Naive thymus-derived CD8-positive, alpha-beta T cell (primary cell): Measurements from ENCODE around the gene SLC15A4. TPM values are rescaled to one million over a fixed set of nuclear protein-coding genes. Genes with fewer than 3 reads are reported as not detected.
"Not testable (repeated sequence)": the region's sequence is repeated elsewhere in the genome, so short reads cannot be mapped to it uniquely, and the experiment has no call there.

Source experiments
- ATAC-seq, 2 donors: fragments of 150-1000 bp; cut with Tn5 transposase in 1 of 2; sonication (Bioruptor Pico), chemical (Tn5 transposase) in 1 of 2; 1 replicate in 1 of 2; 2 replicates in 1 of 2; pipeline ENCODE4 v1.10.0; 2021; ENCODE audit warnings: mild to moderate bottlenecking in 2 of 2, moderate library complexity in 2 of 2
- POLR2A ChIA-PET: fragments of 350-600 bp; sonication (Branson Sonifier 250); formaldehyde crosslinking; loops from one replicate; lab custom pipeline; 2021; ENCODE audit warnings: antibody characterized with exemption; lab: Charles Lee
- DNase-seq, 10 donors: peaks; one replicate each; pipeline versions ENCODE4 v3.0.0 to v3.0.0-alpha.2; 2020 to 2022
- H3K27ac Mint-ChIP-seq, 10 donors: one replicate each; pipeline ENCODE4 v1.8.0; 2020 to 2022; ENCODE audit warnings: mild to moderate bottlenecking in 10 of 10, mixed read lengths in 10 of 10, moderate library complexity in 4 of 10, inconsistent platforms in 1 of 10
- H3K27me3 Mint-ChIP-seq, 5 donors: one replicate each; pipeline ENCODE4 v1.8.0; 2021 to 2022; ENCODE audit warnings: mixed read lengths in 5 of 5
- H3K36me3 Mint-ChIP-seq, 3 donors: one replicate each; pipeline ENCODE4 v1.8.0; 2020 to 2022; ENCODE audit warnings: mixed read lengths in 3 of 3, mild to moderate bottlenecking in 2 of 3, inconsistent platforms in 1 of 3
- H3K4me1 Mint-ChIP-seq, 4 donors: one replicate each; pipeline ENCODE4 v1.8.0; 2021 to 2022; ENCODE audit warnings: mixed read lengths in 4 of 4
- H3K4me3 Mint-ChIP-seq, 10 donors: one replicate each; pipeline ENCODE4 v1.8.0; 2020 to 2022; ENCODE audit warnings: mild to moderate bottlenecking in 10 of 10, mixed read lengths in 10 of 10, moderate library complexity in 6 of 10, inconsistent platforms in 1 of 10
- H3K9me3 Mint-ChIP-seq, 9 donors: one replicate each; pipeline ENCODE4 v1.8.0; 2020 to 2022; ENCODE audit warnings: mixed read lengths in 9 of 9, mild to moderate bottlenecking in 3 of 9, inconsistent platforms in 1 of 9, moderate library complexity in 1 of 9
- polyA plus RNA-seq, 3 donors: library from polyadenylated mRNA; unstranded; fragments of 300-500 nt; fragmentation: Illumina TruSeq; gene quantifications; one replicate each; pipeline ENCODE4 v1.2.3, GENCODE V29; 2021
- total RNA-seq, 8 experiments: library from RNA in 2 of 8; stranded (reverse) in 2 of 8; gene quantifications; one replicate each; pipeline ENCODE4 v1.2.3 and lab custom pipeline; 2021 to 2026

Gene SLC15A4
- total and polyA plus RNA-seq, 5 experiments from 2014 or later: 2.1 to 17.9 (median 14.3) TPM

DNA sequence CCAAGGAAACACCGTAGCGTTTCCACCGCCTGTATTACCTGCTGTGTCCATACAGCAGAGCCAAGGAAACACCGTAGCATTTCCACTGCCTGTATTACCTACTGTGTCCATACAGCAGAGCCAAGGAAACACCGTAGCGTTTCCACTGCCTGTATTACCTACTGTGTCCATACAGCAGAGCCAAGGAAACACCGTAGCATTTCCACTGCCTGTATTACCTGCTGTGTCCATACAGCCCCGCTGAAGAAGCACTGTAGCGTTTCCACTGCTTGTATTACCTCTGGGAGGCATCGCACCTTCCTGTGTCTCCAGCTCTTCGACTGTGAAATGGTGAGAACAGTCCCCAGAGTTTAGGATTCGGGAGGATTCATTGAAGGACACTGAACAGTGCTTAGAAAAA, 16.1 kb upstream of the SLC15A4 start:
- Mint-ChIP-seq H3K4me1 (peaks cover 0 to 25% (median 2%) of the 10 kb centered on the region in 4 donors), H3K27me3 (peaks cover 0 to 30% (median 10%) of the 10 kb centered on the region in 5 donors)
- H3K27ac Mint-ChIP-seq, DNase-seq, ATAC-seq, H3K4me3 Mint-ChIP-seq, H3K36me3 Mint-ChIP-seq, POLR2A ChIA-PET, H3K9me3 Mint-ChIP-seq: not testable (repeated sequence)

DNA sequence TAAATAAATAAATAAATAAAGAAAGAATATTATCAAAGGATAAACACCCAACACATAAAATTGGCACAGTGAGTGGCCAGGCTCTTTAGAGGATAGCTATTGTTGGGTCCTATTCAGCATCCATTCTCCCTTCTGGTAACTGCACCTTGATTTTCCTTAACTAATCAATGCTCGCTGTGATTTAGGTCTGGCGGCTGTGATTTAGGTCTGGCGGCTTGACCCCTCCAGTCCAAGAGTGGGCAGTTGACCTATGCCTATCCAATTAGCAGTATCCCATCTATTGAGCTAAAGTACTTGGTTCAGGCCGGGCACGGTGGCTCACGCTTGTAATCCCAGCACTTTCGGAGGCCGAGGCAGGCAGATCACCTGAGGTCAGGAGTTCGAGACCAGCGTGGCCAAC, 9.7 kb upstream of the SLC15A4 start:
- Mint-ChIP-seq H3K4me3 (no peak overlapping the region), H3K27ac (peak overlapping the region in 1 of 10 donors; percentile 24), H3K27me3 (peaks cover 9 to 25% (median 19%) of the 10 kb centered on the region in 5 donors), H3K4me1 (peaks cover 0 to 23% (median 5%) of the 10 kb centered on the region in 4 donors), H3K9me3 (peaks cover 0 to 4% (median 0%) of the 10 kb centered on the region in 9 donors), H3K36me3 (no peaks in the 10 kb centered on the region)
- ATAC-seq (no peak), DNase-seq (no peak)
- POLR2A ChIA-PET: interaction anchor here (1.0 kb wide), 1 partner anchor 51 kb away, joined by 7 read pairs; no protein-coding TSS in a partner anchor

DNA sequence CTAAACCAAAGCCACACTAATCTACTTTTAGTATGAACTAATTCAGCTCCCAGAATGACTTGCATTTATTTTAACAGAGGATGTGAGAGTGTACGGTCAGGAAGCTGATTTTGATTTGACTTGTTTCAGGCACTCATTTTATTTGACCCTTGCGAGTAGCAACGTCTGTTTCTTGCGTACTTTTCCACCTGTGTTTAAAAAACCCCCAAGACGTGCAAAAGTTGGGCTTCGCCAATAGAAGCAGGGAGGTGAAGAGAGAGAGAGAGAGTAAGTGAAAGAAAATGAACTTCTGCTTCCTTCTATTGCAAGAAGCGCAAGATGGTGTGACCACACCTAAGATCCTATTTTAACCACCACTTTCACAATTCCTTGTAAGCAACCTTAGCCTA, 6.7 kb upstream of the SLC15A4 start:
- Mint-ChIP-seq H3K9me3 (peaks cover 0 to 11% (median 0%) of the 10 kb centered on the region in 9 donors), H3K27ac (peak overlapping the region in 2 of 10 donors; percentile 28 to 35), H3K27me3 (peaks cover 5 to 27% (median 17%) of the 10 kb centered on the region in 5 donors), H3K36me3 (no peaks in the 10 kb centered on the region), H3K4me3 (peak overlapping the region in 1 of 10 donors; percentile 41), H3K4me1 (peaks cover 0 to 30% (median 5%) of the 10 kb centered on the region in 4 donors)
- DNase-seq (no peak), ATAC-seq (no peak)
- POLR2A ChIA-PET: no interaction called here

DNA sequence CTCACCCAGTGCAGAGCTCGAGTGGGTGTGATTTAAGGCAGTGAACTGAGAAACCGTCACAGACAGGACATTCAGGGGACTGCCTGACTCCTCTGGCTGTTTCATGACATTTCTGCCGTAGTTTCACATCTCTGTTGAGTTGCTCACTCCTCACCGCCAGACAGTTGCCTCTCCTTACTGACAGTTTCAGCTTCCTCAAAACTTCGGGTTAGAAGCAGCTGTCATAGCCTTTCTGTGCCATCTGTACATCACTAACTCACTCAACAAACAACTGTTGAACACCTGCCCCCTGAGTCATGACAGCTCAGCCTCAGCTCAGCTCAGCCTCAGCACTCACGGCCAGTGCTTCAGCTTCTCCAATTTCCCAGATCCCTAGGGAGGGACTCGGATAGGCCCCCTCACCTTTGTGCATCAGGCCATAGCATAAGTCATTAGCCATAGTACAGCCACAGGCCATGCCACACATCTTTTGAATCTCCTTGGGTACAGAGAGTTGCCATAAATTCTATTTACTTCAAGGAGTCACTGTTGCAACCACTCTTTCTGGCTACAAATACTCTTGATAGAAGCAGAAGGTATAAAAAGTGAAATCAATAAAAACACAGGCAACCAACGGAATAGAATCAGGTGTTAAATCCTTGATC, 6.2 kb upstream of the SLC15A4 start:
- Mint-ChIP-seq H3K27me3 (peaks cover 2 to 27% (median 14%) of the 10 kb centered on the region in 5 donors), H3K36me3 (no peaks in the 10 kb centered on the region), H3K4me1 (peaks cover 0 to 31% (median 5%) of the 10 kb centered on the region in 4 donors), H3K9me3 (peaks cover 0 to 11% (median 0%) of the 10 kb centered on the region in 9 donors), H3K27ac (peak overlapping the region in 4 of 10 donors; percentile 7 to 89 (median 32)), H3K4me3 (peak overlapping the region in 1 of 10 donors; percentile 20)
- DNase-seq: no peak
- POLR2A ChIA-PET: interaction anchor here (1.0 kb wide), 1 partner anchor 33 kb away, joined by 7 read pairs; no protein-coding TSS in a partner anchor
- peak in 1 of 2 donors; percentile 73 for ATAC-seq

DNA sequence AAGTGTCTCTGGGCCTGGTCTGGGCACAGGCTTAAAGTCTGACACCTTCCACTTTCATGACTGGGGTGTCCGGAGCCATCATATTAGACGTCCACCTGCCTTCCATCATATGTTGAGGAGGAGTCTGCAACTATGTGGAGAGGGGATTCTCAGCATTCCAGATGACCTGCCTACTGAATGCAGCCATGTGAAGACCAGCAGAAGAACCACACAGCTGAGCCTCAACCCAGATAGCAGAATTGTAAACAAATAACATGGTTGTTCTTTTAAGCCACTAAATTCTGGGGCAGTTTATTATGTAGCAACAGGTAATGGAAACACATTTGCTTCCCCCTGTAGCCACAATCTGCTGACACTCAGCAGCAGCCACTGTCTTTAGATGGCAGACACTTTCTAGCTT, 4.0 kb upstream of the SLC15A4 start:
- Mint-ChIP-seq H3K27me3 (peaks cover 2 to 27% (median 14%) of the 10 kb centered on the region in 5 donors), H3K4me3 (no peak overlapping the region), H3K4me1 (peaks cover 0 to 40% (median 6%) of the 10 kb centered on the region in 4 donors), H3K27ac (no peak overlapping the region), H3K9me3 (peaks cover 0 to 11% (median 0%) of the 10 kb centered on the region in 9 donors), H3K36me3 (no peaks in the 10 kb centered on the region)
- ATAC-seq (no peak), DNase-seq (no peak)
- POLR2A ChIA-PET: no interaction called here

DNA sequence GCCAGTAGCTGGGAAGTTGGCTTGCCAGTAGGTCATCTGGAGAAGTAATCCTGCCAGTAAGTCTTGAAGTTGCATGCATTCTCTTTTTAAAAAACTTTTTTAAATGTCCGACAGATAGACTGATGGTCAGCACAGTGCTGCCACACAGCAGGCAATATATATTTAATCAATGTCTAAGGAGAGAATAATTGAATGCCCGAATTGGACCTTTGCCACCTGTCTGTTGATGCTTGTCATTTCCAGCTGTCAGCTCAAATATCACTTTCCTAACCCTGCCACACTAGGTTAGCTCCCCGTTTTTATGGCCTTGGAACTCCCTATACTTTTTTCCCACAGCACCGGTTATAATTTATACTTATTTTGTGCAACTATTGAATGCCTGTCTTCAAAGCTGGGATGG, 2.1 kb upstream of the SLC15A4 start:
- Mint-ChIP-seq H3K27ac (peak overlapping the region in 1 of 10 donors; percentile 2), H3K27me3 (peaks cover 2 to 27% (median 14%) of the 10 kb centered on the region in 5 donors), H3K4me1 (peaks cover 9 to 54% (median 20%) of the 10 kb centered on the region in 4 donors), H3K36me3 (peaks cover 0 to 6% (median 0%) of the 10 kb centered on the region in 3 donors), H3K9me3 (peaks cover 0 to 11% (median 0%) of the 10 kb centered on the region in 9 donors), H3K4me3 (peak overlapping the region in 5 of 10 donors; percentile 4 to 57 (median 31))
- DNase-seq: no peak
- no peak for ATAC-seq
- POLR2A ChIA-PET: no interaction called here

DNA sequence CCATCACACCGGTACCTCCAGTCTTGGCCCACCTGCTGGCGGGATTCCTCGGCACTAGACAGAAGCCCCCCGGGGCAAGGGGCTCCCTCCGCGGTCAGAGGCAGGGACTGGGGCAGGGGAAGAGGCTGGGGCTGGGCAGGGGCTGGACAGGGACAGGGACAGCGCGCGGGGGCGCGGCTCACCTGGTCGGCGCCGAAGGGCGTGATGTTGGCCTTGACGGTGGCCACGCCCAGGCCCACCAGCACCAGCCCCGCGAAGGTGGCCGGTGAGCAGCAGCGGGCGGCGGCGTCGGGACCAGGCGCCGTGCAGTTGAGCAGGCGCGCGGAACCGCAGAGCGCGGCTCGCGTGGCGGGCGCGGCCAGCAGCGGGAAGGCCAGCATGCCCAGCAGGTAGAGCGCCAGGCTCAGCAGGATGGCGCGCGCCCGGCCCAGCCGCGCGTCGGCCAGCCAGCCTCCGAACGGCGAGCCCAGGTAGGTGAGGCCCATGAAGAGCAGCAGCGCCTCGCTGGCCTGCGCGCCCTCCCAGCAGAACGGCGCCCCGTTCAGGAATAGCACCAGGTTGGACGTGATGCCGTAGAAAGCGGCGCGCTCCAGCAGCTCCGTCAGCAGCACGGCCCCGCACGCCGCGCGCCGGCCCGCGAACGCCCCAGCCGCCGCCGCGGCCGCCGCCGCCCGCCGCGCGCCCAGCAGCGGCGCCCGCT, 392 bp downstream of the SLC15A4 start:
- Mint-ChIP-seq H3K9me3 (peaks cover 0 to 11% (median 0%) of the 10 kb centered on the region in 9 donors), H3K36me3 (peaks cover 0 to 13% (median 3%) of the 10 kb centered on the region in 3 donors), H3K27ac (peak overlapping the region in 5 of 10 donors; percentile 75 to 87 (median 80))

DNA sequence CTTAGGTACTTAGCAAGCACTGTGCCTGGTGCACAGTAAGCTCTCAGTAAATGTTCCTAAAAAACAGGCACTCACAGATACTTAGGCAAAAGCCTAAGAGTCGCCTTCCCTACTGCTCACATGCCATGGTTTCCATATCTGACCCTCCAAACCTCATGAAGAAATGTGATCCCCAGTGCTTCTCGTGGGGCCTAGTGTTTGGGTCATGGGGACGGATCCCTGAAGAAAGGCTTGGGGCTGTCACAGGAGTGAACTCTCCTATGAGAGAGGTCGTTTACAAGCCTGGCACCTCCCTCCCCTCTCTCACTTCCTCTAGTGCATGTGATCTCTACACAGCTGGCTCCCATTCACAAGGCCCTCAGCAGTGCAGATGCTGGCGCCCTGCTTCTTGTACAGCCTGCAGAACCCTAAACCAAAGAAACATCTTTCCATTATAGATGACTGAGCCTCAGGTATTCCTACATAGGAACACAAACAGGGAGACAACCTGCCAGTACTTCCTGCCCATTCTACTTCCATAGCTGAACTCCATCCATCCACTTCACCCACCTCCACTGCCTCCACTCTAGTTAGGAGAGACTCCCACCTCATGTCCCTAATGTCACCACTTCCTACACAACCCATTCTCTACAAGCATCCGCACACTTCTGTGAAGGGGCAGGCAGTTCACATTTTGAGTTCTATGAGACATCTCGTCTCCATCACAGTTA, 2.9 kb downstream of the SLC15A4 start:
- peaks cover 22 to 71% (median 55%) of the 10 kb centered on the region in 4 donors for H3K4me1 Mint-ChIP-seq
- H3K4me3 Mint-ChIP-seq: peak overlapping the region; percentile 23 to 81 (median 57)
- no peaks in the 10 kb centered on the region for H3K9me3 Mint-ChIP-seq
- no peak for ATAC-seq
- H3K27ac Mint-ChIP-seq: peak overlapping the region in 7 of 10 donors; percentile 47 to 77 (median 69)
- POLR2A ChIA-PET: no interaction called here
- peaks cover 0 to 13% (median 3%) of the 10 kb centered on the region in 3 donors for H3K36me3 Mint-ChIP-seq
- no peaks in the 10 kb centered on the region for H3K27me3 Mint-ChIP-seq
- peak in 1 of 10 donors; percentile 34 for DNase-seq

More for the DNA sequence above, 392 bp downstream of the SLC15A4 start:
- POLR2A ChIA-PET: no interaction called here
- H3K27me3 Mint-ChIP-seq: peaks cover 0 to 2% (median 0%) of the 10 kb centered on the region in 5 donors
- peak overlapping the region; percentile 66 to 88 (median 80) for H3K4me3 Mint-ChIP-seq
- peak in 2 of 10 donors; percentile 2 to 15 for DNase-seq
- peaks cover 18 to 54% (median 35%) of the 10 kb centered on the region in 4 donors for H3K4me1 Mint-ChIP-seq
- ATAC-seq: peak in 1 of 2 donors; percentile 32

DNA sequence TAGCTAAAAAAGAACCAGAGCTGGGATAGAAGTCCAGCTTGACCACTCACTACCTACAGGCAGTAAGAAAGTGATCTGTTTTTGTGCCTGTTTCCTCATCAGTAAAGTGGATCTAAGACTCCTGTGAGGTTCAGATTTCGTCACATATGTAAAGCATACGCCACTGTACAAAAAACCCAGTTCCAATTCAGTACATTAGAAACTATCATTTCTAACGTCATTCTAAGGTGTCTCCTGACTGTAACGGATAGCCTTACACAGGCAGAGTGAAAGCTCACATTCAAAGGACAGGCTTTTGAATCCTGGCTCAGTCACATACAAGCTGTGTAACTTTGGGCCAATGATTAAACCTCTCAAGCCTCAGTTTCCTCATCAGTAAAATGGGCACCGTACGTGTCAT, 3.5 kb downstream of the SLC15A4 start:
- DNase-seq: no peak
- no peak for ATAC-seq
- H3K36me3 Mint-ChIP-seq: peaks cover 0 to 13% (median 3%) of the 10 kb centered on the region in 3 donors
- POLR2A ChIA-PET: no interaction called here
- H3K27ac Mint-ChIP-seq: no peak overlapping the region
- H3K4me3 Mint-ChIP-seq: peak overlapping the region in 2 of 10 donors; percentile 7 to 78
- H3K9me3 Mint-ChIP-seq: no peaks in the 10 kb centered on the region
- no peaks in the 10 kb centered on the region for H3K27me3 Mint-ChIP-seq
- H3K4me1 Mint-ChIP-seq: peaks cover 22 to 75% (median 59%) of the 10 kb centered on the region in 4 donors

DNA sequence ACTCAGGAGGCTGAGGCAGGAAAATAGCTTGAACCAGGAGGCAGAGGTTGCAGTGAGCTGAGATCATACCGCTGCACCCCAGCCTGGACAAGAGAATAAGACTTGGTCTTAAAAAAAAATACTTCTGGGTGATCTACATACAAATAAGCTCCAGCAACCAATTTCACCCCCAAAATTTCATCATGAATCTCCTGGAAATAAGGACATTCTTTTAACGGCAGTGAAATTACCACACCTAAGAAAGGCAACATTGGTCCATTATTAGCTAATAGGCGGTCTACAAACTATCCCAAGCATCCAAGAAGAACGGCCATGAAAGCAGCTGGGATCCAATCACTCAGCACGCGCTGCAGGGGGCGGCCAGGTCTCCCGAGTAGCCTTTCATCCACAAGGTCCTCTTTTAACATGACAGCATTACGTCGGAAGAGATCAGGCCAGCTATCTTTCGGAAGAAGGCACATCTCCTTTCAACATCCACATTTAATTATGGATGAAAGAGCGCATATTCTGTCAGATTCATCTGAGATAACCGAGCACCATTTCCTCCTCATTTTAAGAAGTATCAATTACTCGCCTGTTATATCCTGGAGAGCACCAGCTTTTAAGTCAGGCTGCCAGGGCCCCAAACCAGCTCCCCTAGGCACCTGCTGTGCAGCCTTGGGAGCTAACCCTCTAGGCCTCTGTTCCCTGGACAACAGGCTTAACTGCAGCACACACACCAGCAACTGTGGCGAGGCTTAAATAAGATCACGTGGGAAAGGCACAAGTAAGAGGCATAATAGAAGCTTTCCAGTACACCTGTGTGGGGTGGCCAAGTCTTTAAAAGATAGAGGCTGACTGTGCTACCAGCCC, 4.2 kb downstream of the SLC15A4 start:
- Mint-ChIP-seq H3K4me1 (peaks cover 22 to 77% (median 61%) of the 10 kb centered on the region in 4 donors), H3K9me3 (no peaks in the 10 kb centered on the region), H3K27me3 (no peaks in the 10 kb centered on the region), H3K36me3 (peaks cover 4 to 19% (median 5%) of the 10 kb centered on the region in 3 donors), H3K27ac (peak overlapping the region in 3 of 10 donors; percentile 25 to 66 (median 41)), H3K4me3 (peak overlapping the region in 1 of 10 donors; percentile 40)
- DNase-seq: no peak
- POLR2A ChIA-PET: no interaction called here
- ATAC-seq: no peak
